Spinal cord (tissue), 10 donors: Measurements from ENCODE around the gene SMYD2. TPM values are rescaled to one million over a fixed set of nuclear protein-coding genes. Genes with fewer than 3 reads are reported as not detected.

ENCODE experiments used
- DNase-seq, 6 donors: peaks; one replicate each; pipeline versions ENCODE4 v3.0.0 to v3.0.0-alpha.2; 2013 to 2015; ENCODE audit warnings: low spot score in 6 of 6, low read depth in 4 of 6
- H3K27ac ChIP-seq: one replicate; pipeline ENCODE4 v1.5.1; 2013; ENCODE audit warnings: low read depth, low read length, control low read depth
- H3K27me3 ChIP-seq: one replicate; pipeline ENCODE4 v1.6.1; 2013; ENCODE audit warnings: low read length; ENCODE audit not compliant: control insufficient read depth, insufficient read depth
- H3K36me3 ChIP-seq: one replicate; pipeline ENCODE4 v1.6.1; 2013; ENCODE audit warnings: low read length; ENCODE audit not compliant: control insufficient read depth, insufficient read depth
- H3K4me1 ChIP-seq: one replicate; pipeline ENCODE4 v1.6.1; 2013; ENCODE audit warnings: low read length; ENCODE audit not compliant: control insufficient read depth, insufficient read depth
- H3K4me3 ChIP-seq: one replicate; pipeline ENCODE4 v1.5.1; 2013; ENCODE audit warnings: low read depth, low read length, control low read depth
- H3K9me3 ChIP-seq: one replicate; pipeline ENCODE4 v1.6.1; 2013; ENCODE audit warnings: low read length; ENCODE audit not compliant: control insufficient read depth, insufficient read depth
- WGBS: methylation state at CpG from one replicate; pipeline ENCODE4 v1.1.5; 2013; ENCODE audit warnings: missing lambda C conversion rate; ENCODE audit not compliant: insufficient coverage; 5-methylcytosine and 5-hydroxymethylcytosine counted together
- polyA plus RNA-seq, 2 donors: library from polyadenylated mRNA; unstranded; fragments of 120-200 nt; gene quantifications; one replicate each; pipeline ENCODE4 v1.2.1, GENCODE V29; 2013; ENCODE audit not compliant: insufficient read length in 2 of 2
- total RNA-seq, 2 donors: library from RNA; depleted of rRNA in 1 of 2; stranded (reverse); fragments of 120-200 nt in 1 of 2; fragments of >200 nt in 1 of 2; gene quantifications; one replicate each; pipeline versions ENCODE4 v1.2.3 to v1.2.4, GENCODE V29; 2013 to 2014
- donor health status: healthy.

Gene SMYD2
- total and polyA plus RNA-seq, 4 donors, result 36.7 to 65.1 (median 52.2) TPM

DNA sequence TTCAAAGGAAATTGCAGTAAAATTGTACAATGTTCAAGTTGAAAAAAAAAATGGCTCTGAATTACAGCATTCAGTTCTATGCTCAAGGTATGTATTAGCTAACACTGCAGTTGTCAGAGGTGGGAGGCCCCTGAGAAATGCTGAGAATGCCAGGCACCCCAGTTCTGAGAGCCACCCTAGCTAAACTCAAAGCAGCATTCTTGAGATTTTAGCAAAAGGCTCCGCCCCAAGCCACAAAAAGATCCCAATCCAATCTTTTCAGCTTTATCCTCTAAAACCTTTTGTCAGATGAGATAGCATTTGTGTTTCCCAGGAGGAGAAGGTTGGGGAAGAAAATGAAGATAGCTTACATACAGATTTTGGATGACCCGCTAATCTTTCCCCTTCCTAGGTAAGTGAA is 68.8 kb downstream of the SMYD2 start:
- no peak for DNase-seq
- Histone ChIP-seq H3K9me3 (no peaks in the 10 kb centered on the region), H3K4me1 (no peaks in the 10 kb centered on the region), H3K36me3 (no peaks in the 10 kb centered on the region), H3K4me3 (no peak overlapping the region), H3K27me3 (no peaks in the 10 kb centered on the region), H3K27ac (no peak overlapping the region)
- WGBS, result no CpG with 5 or more reads among the region's 2 CpGs

- WGBS, result no CpG with 5 or more reads among the region's 2 CpGs
- no peaks in the 10 kb centered on the region for H3K9me3 ChIP-seq
Measured at GRCh38 chr1:214351551-214352277, 70.8 kb downstream of the SMYD2 start.

GRCh38 chr1:214352838-214353237 is 71.9 kb downstream of the SMYD2 start:
- WGBS, result 88% methylated on average over 1 of the region's 4 CpGs
- Histone ChIP-seq H3K27me3 (no peaks in the 10 kb centered on the region), H3K27ac (no peak overlapping the region), H3K9me3 (no peaks in the 10 kb centered on the region), H3K4me1 (no peaks in the 10 kb centered on the region), H3K36me3 (peaks cover 2% of the 10 kb centered on the region), H3K4me3 (no peak overlapping the region)
- no peak for DNase-seq

More at GRCh38 chr1:214351551-214352277, 70.8 kb downstream of the SMYD2 start:
- no peaks in the 10 kb centered on the region for H3K36me3 ChIP-seq
- DNase-seq, result no peak
- H3K27me3 ChIP-seq, result no peaks in the 10 kb centered on the region
- no peak overlapping the region for H3K27ac ChIP-seq
- no peaks in the 10 kb centered on the region for H3K4me1 ChIP-seq
- H3K4me3 ChIP-seq, result no peak overlapping the region

- no peak overlapping the region for H3K27ac ChIP-seq
- no peak overlapping the region for H3K4me3 ChIP-seq
- peak in 1 of 6 donors; percentile 84 for DNase-seq
- peaks cover 3% of the 10 kb centered on the region for H3K36me3 ChIP-seq
- H3K4me1 ChIP-seq, result no peaks in the 10 kb centered on the region
- WGBS, result no CpG with 5 or more reads among the region's 4 CpGs
- no peaks in the 10 kb centered on the region for H3K27me3 ChIP-seq
- no peaks in the 10 kb centered on the region for H3K9me3 ChIP-seq
Measured at GRCh38 chr1:214354440-214355148, 73.6 kb downstream of the SMYD2 start.

DNA sequence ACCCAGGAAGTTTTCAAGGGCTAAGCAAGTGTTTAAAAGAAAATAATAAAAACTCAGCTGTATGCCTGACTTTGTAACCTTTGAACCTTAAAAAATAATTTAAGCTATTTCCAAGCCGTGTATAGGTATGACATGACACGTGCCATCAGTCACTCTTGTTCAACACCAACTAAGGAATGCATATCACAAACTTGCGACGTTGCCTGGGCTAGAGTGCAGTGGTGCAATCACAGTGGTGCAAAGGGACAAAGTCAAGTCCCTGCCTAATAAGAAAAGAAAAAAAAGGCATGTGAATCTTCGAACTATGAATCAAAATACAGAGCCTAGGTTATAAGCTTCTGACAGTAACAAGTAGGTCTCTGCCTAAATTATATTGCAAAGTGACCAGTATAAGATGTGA is 79.2 kb downstream of the SMYD2 start:
- Histone ChIP-seq H3K27ac (no peak overlapping the region), H3K36me3 (peaks cover 5% of the 10 kb centered on the region), H3K9me3 (no peaks in the 10 kb centered on the region), H3K4me1 (peaks cover 7% of the 10 kb centered on the region), H3K4me3 (no peak overlapping the region), H3K27me3 (no peaks in the 10 kb centered on the region)
- WGBS, result 96% methylated on average over 5 of the region's 5 CpGs
- no peak for DNase-seq

- no peak for DNase-seq
- Histone ChIP-seq H3K4me1 (peaks cover 9% of the 10 kb centered on the region), H3K9me3 (no peaks in the 10 kb centered on the region), H3K36me3 (peaks cover 5% of the 10 kb centered on the region), H3K27ac (no peak overlapping the region), H3K4me3 (no peak overlapping the region), H3K27me3 (no peaks in the 10 kb centered on the region)
- 86% methylated on average over 1 of the region's 3 CpGs for WGBS
Measured at GRCh38 chr1:214360525-214361164, 79.7 kb downstream of the SMYD2 start.

DNA sequence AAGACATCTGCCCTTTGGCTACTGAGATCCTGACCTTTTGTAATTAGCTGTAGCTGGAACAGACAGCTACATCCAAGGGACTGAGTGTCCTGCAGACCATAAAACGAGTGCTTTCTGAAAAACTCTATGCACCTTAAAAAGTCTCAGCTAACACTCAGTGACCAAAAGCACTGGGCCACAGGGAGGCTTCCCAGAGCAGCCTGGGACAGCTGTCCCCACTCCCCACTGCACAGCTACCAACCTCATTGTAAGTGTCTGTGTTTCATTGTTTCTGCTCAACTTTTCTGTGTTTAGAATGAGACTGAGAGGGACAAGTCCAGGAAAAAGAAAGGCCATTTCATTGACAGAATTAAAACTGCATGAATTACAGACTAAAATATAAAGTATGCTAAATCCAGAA is 80.7 kb downstream of the SMYD2 start:
- Histone ChIP-seq H3K27me3 (no peaks in the 10 kb centered on the region), H3K27ac (no peak overlapping the region), H3K9me3 (no peaks in the 10 kb centered on the region), H3K36me3 (peaks cover 5% of the 10 kb centered on the region), H3K4me3 (no peak overlapping the region), H3K4me1 (peaks cover 9% of the 10 kb centered on the region)
- no peak for DNase-seq
- WGBS, result no CpG with 5 or more reads among the region's 1 CpG

- H3K4me1 ChIP-seq, result peaks cover 9% of the 10 kb centered on the region
- no peak overlapping the region for H3K27ac ChIP-seq
- WGBS, result 89% methylated on average over 7 of the region's 9 CpGs
- H3K9me3 ChIP-seq, result no peaks in the 10 kb centered on the region
- H3K36me3 ChIP-seq, result peaks cover 5% of the 10 kb centered on the region
- no peak for DNase-seq
- no peaks in the 10 kb centered on the region for H3K27me3 ChIP-seq
- no peak overlapping the region for H3K4me3 ChIP-seq
Measured at GRCh38 chr1:214362188-214362882, 81.4 kb downstream of the SMYD2 start.

GRCh38 chr1:214363386-214363785 is 82.4 kb downstream of the SMYD2 start:
- Histone ChIP-seq H3K27ac (no peak overlapping the region), H3K4me1 (peaks cover 9% of the 10 kb centered on the region), H3K9me3 (no peaks in the 10 kb centered on the region), H3K4me3 (no peak overlapping the region), H3K27me3 (no peaks in the 10 kb centered on the region), H3K36me3 (peaks cover 2% of the 10 kb centered on the region)
- WGBS, result 90% methylated on average over 2 of the region's 4 CpGs
- no peak for DNase-seq
